Activated B cell treated with CpG ODN at 0.5 μM for 24 hours (primary cell): ENCODE measurements around the gene RETN. TPM values are rescaled to one million over a fixed set of nuclear protein-coding genes. Genes with fewer than 3 reads are reported as not detected.
A peak's percentile ranks its signal among the peaks of the same experiment; 100 is the strongest.

ENCODE experiments used
- ATAC-seq: fragments of 200-7000 bp; cut with Tn5 transposase; one replicate; pipeline ENCODE4 v1.10.0; 2021; ENCODE audit warnings: low read depth, mild to moderate bottlenecking, moderate library complexity
- CTCF ChIA-PET: fragments of 350-600 bp; sonication (Branson Sonifier 250); formaldehyde crosslinking; loops from one replicate; lab custom pipeline; 2021; ENCODE audit warnings: antibody characterized with exemption; lab: Charles Lee
- POLR2A ChIA-PET: fragments of 350-600 bp; sonication (Branson Sonifier 250); formaldehyde crosslinking; loops from one replicate; lab custom pipeline; 2021; ENCODE audit warnings: antibody characterized with exemption; lab: Charles Lee
- DNase-seq: peaks from one replicate; pipeline ENCODE4 v3.0.0; 2022
- H3K27ac Mint-ChIP-seq: one replicate; pipeline ENCODE4 v1.8.0; 2020; ENCODE audit warnings: mixed read lengths
- H3K27me3 Mint-ChIP-seq: one replicate; pipeline ENCODE4 v1.8.0; 2021; ENCODE audit warnings: mixed read lengths
- H3K36me3 Mint-ChIP-seq: one replicate; pipeline ENCODE4 v1.8.0; 2021; ENCODE audit warnings: low read depth, mixed read lengths
- H3K4me1 Mint-ChIP-seq: one replicate; pipeline ENCODE4 v1.8.0; 2021; ENCODE audit warnings: mixed read lengths
- H3K4me3 Mint-ChIP-seq: one replicate; pipeline ENCODE4 v1.8.0; 2020; ENCODE audit warnings: mild to moderate bottlenecking, mixed read lengths
- H3K9me3 Mint-ChIP-seq: one replicate; pipeline ENCODE4 v1.8.0; 2020; ENCODE audit warnings: mixed read lengths
- CTCF ChIP-seq: fragments of 200-600 bp; IDR thresholded peaks from one replicate; pipeline ENCODE4 v1.8.0; 2022; ENCODE audit warnings: antibody characterized with exemption, mild to moderate bottlenecking
- intact Hi-C: fragments of 100-400 bp; cut with micrococcal nuclease; formaldehyde crosslinking; loops from one replicate; pipeline ENCODE4 v1.15.1; 2024
- total RNA-seq: library from RNA; stranded (reverse); gene quantifications from 2 replicates; pipeline ENCODE4 v1.2.3, GENCODE V29; 2022

The RETN gene
- total RNA-seq, 1 donor from 2014 or later: not detected

- CTCF ChIA-PET: interaction anchor here (0.9 to 3.0 kb wide), 3 partner anchors 31 to 294 kb away, joined by 3 to 37 read pairs (median 3); partner anchors contain the start of gene TRAPPC5
- Mint-ChIP-seq H3K27ac (no peak overlapping the region), H3K27me3 (no peaks in the 10 kb centered on the region), H3K4me3 (no peak overlapping the region), H3K36me3 (peaks cover 16% of the 10 kb centered on the region), H3K4me1 (peaks cover 8% of the 10 kb centered on the region), H3K9me3 (no peaks in the 10 kb centered on the region)
- no peak for DNase-seq
- intact Hi-C loops: loop anchor here (5.0 to 10.0 kb wide), 2 partner anchors 275 to 352 kb away; partner anchors contain the start of genes CTXN1 and SNAPC2
- no peak for ATAC-seq
- TF ChIP-seq CTCF: no peak
- POLR2A ChIA-PET: interaction anchor here (0.6 kb wide), 1 partner anchor 33 kb away, joined by 10 read pairs; no protein-coding TSS in a partner anchor
Observed at GRCh38 chr19:7650148-7650547, 18.7 kb upstream of the RETN start.

- H3K4me1 Mint-ChIP-seq: peaks cover 8% of the 10 kb centered on the region
- ChIA-PET CTCF (interaction anchor here (0.6 to 3.0 kb wide), 11 partner anchors 8 to 292 kb away, joined by 3 to 37 read pairs (median 4); partner anchors contain the start of genes TIMM44 and TRAPPC5), POLR2A (interaction anchor here (0.7 to 1.3 kb wide), 5 partner anchors 21 to 265 kb away, joined by 3 to 18 read pairs (median 3); partner anchors contain the start of genes PET100 and XAB2)
- H3K4me3 Mint-ChIP-seq: peak overlapping the region; percentile 78
- peak overlapping the region; percentile 41 for H3K27ac Mint-ChIP-seq
- TF ChIP-seq CTCF: peak; percentile 81
- no peaks in the 10 kb centered on the region for H3K9me3 Mint-ChIP-seq
- intact Hi-C loops: loop anchor here (1.0 to 10.0 kb wide), 6 partner anchors 15 to 350 kb away; partner anchors contain the start of genes CTXN1, SNAPC2, STXBP2 and TRAPPC5
- no peaks in the 10 kb centered on the region for H3K27me3 Mint-ChIP-seq
- DNase-seq (peak; percentile 82), ATAC-seq (peak; percentile 87)
- H3K36me3 Mint-ChIP-seq: peaks cover 6% of the 10 kb centered on the region
Observed at GRCh38 chr19:7652061-7652641, 16.7 kb upstream of the RETN start.

GRCh38 chr19:7654401-7654800 lies 14.4 kb upstream of the RETN start:
- ChIA-PET POLR2A (interaction anchor here (1.2 kb wide), 1 partner anchor 16 kb away, joined by 4 read pairs; no protein-coding TSS in a partner anchor), CTCF (interaction anchor here (1.0 to 2.1 kb wide), 4 partner anchors 10 to 145 kb away, joined by 3 to 5 read pairs (median 4); partner anchors contain the start of gene TRAPPC5)
- H3K9me3 Mint-ChIP-seq: no peaks in the 10 kb centered on the region
- no peaks in the 10 kb centered on the region for H3K36me3 Mint-ChIP-seq
- no peak overlapping the region for H3K4me3 Mint-ChIP-seq
- DNase-seq: no peak
- H3K27me3 Mint-ChIP-seq: no peaks in the 10 kb centered on the region
- intact Hi-C loops: loop anchor here (5.0 to 10.0 kb wide), 2 partner anchors 270 to 348 kb away; partner anchors contain the start of genes CTXN1 and SNAPC2
- ATAC-seq: no peak
- TF ChIP-seq CTCF: no peak
- H3K4me1 Mint-ChIP-seq: peaks cover 25% of the 10 kb centered on the region
- no peak overlapping the region for H3K27ac Mint-ChIP-seq

- ChIA-PET CTCF (interaction anchor here (0.6 kb wide), 1 partner anchor 150 kb away, joined by 3 read pairs; no protein-coding TSS in a partner anchor), POLR2A (interaction anchor here (1.2 kb wide), 1 partner anchor 26 kb away, joined by 6 read pairs; the partner anchor contains the start of genes PET100 and XAB2)
- H3K4me3 Mint-ChIP-seq: no peak overlapping the region
- H3K27ac Mint-ChIP-seq: no peak overlapping the region
- DNase-seq (no peak), ATAC-seq (no peak)
- TF ChIP-seq CTCF: no peak
- H3K36me3 Mint-ChIP-seq: no peaks in the 10 kb centered on the region
- intact Hi-C loops: loop anchor here (10.0 kb wide), 1 partner anchor 269 kb away; the partner anchor contains the start of genes CTXN1 and SNAPC2
- no peaks in the 10 kb centered on the region for H3K27me3 Mint-ChIP-seq
- no peaks in the 10 kb centered on the region for H3K9me3 Mint-ChIP-seq
- peaks cover 25% of the 10 kb centered on the region for H3K4me1 Mint-ChIP-seq
Observed at GRCh38 chr19:7655581-7655980, 13.3 kb upstream of the RETN start.
